Activated effector memory CD4-positive, alpha-beta T cell treated with anti-CD3 and anti-CD28 coated beads, Interleukin-2, amount 50 U/mL, for 16 hours (primary cell): ENCODE results near the gene ACSM6.

ENCODE experiments used
- DNase-seq: peaks from one replicate; pipeline ENCODE4 v3.0.0-alpha.2; 2020

ACSM6 gene

GRCh38 chr10:95275726-95276366 lies 81.8 kb downstream of the ACSM6 start:
- DNase-seq: no peak

- DNase-seq: no peak
These were observed 82.5 kb downstream of the ACSM6 start for GRCh38 chr10:95276367-95277200.

- DNase-seq: no peak
These were observed 83.1 kb downstream of the ACSM6 start for GRCh38 chr10:95277201-95277570.

- DNase-seq: no peak
These were observed 83.6 kb downstream of the ACSM6 start for GRCh38 chr10:95277614-95278013.
